HG03196 (cell line): ENCODE results near the gene GBP5.
"Not testable (repeated sequence)": the region's sequence is repeated elsewhere in the genome, so short reads cannot be mapped to it uniquely, and the experiment has no call there.

Source experiments
- ATAC-seq: cut with Tn5 transposase; IDR thresholded peaks from one replicate; pipeline ENCODE4 v1.9.1; 2021; ENCODE audit not compliant: unreplicated experiment

Gene GBP5

DNA sequence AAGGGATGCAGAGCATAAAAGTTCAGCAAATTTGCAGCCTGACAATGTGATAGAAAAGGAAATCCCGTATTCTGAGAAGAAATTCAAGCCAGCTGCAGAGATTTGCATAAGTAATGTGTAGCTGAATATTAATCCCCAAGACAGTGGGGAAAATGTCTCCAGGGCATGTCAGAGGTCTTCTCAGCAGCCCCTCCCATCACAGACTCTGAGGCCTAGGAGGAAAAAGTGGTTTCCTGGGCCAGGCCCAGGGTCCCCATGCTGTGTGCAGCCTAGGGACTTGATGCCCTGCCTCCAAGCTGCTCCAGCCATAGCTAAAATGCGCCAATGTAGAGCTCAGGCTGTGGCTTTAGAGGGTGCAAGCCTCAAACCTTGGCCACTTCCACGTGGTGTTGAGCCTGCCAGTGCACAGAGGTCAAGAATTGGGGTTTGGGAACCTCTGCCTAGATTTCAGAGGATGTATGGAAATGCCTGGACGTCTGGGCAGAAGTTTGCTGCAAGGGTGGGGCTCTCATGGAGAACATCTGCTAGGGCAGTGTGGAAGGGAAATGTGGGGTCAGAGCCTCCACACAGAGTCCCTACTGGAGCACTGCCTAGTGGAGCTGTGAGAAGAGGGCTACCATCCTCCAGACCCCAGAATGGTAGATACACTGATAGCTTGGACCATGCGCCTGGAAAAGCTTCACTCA, 11.6 kb upstream of the GBP5 start:
- ATAC-seq: not testable (repeated sequence)

DNA sequence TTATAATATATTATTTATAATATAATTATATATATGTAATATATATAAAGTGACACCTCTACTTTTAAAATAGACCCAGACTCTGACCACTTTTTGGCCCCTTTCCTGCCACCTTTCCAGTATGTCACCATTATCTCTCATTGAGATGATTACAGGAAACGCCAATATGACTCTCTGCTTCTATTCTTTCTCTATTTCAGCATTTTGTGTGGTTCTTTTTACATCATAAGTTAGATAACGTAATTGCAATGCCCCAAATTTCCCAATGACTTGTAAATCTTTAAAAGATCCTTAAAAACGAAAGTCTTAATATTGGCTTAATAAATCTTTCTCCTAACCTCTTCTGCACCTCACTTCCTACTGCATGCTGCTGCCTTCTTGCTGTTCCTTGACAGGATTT, 8.1 kb upstream of the GBP5 start:
- no peak for ATAC-seq

DNA sequence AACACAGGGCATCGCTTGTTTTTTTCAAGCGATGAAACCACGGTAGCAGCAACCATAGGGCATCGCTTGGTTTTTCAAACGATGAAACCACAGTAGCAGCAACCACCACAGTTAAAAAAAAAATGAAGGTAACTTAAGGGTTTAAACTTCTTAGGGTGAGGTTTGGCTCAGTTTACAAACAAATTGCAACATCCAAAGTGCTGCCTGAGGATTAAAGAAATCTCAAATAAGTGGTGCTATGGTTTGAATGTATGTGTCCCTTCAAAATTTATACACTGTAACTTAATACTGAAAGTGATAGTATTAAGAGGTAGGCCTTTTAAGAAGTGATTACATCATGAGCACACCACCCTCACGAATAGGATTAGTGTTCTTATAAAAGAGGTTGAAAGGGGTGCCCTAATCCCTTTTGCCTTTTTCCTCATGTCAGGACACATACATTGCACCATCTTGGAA, 6.4 kb upstream of the GBP5 start:
- no peak for ATAC-seq

DNA sequence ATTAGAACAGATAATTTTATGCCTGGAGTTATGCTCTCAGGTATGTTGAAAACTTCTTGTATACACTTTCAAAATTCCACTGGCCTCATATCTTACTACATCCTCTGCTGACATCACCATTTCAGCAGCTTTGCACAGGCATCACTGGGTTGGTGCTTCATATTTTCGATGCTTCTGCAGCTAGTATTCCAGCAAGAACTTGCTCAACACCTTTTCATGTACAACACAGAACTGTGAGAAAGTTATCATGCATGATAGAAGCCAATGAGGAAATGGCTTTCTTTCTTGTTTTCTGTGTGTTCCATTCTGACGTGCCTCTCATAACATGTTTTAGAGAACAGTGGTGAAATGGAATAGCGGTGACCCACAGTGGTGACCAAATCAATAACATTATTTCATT, 5.1 kb upstream of the GBP5 start:
- ATAC-seq: no peak

DNA sequence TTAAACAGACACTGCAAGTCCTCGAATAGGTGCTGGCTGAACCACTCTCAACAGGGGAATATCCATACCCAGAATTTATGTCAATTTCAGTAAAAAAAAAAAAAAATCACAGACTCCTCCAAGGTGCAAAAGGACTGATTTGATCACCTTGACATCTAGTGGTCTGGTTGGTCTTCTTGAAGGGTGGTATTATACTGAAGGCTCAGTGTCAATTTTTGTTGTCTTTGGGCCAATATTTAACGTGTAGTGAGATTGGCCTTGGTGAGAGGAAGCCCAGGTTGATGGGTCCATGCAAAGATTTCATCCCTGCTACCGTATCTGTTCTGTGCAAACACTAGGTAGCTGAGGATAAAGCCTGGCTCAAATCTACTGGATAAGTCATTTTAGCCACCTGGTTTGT, 4.0 kb upstream of the GBP5 start:
- no peak for ATAC-seq

DNA sequence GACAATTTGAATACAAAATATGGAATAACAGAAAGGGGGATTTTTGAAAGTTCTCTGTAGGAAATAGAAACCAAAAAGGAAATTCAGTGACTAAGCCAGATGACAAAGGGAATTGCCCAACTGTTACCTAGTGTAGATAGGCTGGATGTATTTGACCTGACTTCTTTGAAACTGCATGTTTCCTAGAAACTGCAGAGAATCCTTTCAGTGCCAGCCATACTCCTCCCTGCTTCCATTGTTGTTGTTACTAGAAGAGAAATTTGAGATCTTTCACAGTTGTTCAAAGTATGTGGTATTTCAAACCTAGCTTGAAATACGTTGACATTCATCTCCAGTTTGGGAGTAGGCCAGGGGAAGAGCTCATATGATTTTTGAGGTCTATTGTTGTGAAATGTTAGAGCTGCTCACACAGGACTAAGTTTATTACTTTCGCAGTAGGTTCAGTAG, 1.8 kb upstream of the GBP5 start:
- no peak for ATAC-seq

DNA sequence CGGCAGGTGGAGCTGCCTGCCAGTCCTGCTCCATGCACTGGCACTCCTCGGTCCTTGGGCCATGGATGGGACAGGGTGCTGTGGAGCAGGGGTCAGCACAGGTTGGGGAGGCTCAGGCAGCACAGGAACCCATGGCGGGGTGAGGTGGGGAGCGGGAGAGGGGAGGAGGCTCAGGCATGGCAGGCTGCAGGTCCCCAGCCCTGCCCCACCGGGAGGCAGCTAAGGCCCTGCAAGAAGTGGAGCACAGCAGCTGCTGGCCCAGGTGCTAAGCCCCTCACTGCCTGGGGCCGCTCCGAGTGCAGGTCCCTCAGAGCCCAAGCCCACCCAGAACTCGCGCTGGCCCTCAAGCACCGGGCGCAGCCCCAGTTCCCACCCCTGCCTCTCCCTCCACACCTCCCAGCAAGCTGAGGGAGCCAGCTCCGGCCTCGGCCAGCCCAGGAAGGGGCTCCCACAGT, 691 bp upstream of the GBP5 start:
- no peak for ATAC-seq

DNA sequence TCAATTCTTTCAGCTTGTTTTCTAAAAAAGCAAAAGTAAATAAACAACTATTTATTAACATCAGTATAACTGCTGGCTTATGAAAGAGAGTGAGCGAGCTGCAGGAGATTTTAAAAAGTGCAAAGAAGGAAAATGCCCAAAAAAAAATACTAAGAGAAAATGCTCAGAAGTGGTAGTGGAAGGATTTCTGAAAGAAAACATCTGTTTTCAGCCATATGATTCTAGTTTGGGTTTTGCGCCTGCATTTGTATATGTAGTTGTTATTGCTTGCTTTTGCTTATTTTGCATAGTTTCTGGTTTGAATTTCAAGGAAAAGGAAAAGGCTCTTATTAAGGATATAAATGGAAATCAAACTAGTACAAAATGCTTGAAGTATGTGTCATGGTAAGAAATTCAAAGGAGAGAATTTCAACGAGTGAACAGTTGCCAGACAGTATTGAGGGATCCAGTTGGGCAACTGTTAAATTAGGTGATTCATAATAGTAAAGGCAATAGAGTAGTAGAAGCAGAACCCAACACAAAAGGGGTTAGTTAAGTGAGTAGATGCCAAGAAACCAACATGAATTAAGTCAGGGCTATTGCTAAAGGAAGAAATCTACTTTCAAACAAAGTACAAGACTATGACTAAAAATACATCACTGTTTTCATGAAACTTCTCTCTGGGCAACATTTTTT, 1.2 kb downstream of the GBP5 start:
- ATAC-seq: no peak

DNA sequence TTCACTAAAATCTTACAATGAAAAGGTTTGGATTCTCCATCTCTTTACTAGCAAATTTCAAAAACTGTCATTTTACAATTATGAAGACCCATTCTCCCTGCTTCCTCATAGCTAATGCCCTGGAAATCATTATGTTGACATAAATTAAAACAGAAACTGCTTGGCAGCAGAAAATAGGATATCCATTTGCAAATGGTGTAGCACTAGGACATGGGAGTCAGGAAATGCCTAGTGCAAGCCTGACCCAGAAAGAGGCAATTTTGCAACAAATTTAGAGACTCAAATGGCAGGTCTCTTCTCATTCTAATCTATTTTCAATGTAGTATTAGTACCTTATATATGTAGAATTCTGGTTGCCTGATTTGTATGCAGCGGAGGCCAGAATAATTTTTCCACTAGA, 2.2 kb downstream of the GBP5 start:
- no peak for ATAC-seq

DNA sequence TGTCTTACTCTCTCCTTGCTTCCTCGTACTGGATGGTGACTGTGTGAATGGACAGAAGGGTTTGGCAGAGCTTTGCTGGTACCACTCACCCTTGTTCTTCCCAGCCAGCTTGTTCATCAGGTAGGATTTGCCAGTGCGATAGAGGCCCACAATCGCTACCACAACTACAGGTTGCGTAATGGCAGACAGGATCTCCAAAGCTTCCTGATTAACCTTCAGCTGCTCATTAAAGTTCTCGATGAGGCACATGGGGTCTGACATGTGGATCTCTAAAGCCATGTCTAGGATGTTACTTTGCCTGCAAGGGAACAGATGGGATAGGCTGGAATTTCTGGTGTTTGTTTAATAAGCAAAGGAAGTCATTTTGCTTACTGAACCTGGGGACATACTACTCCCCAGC, 3.4 kb downstream of the GBP5 start:
- no peak for ATAC-seq

DNA sequence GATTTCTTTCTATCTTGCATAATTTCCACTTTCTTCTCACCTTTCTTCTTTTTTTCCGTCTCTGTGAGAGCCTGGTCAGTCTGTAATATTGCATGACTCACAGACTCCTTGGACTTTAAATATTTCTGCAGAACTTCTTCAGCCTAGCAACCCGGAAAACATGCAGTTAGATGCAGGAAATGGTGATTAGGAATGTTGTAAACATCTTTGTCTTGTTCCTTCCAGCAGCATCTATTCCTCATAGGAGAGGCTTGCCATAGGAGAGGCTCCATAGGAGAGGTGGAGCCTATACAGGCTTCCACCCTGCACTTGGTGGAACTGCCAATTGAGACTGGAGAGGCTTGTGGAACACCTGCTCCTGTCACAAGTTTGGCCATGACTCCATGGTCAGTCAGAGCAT, 10.0 kb downstream of the GBP5 start:
- ATAC-seq: no peak

DNA sequence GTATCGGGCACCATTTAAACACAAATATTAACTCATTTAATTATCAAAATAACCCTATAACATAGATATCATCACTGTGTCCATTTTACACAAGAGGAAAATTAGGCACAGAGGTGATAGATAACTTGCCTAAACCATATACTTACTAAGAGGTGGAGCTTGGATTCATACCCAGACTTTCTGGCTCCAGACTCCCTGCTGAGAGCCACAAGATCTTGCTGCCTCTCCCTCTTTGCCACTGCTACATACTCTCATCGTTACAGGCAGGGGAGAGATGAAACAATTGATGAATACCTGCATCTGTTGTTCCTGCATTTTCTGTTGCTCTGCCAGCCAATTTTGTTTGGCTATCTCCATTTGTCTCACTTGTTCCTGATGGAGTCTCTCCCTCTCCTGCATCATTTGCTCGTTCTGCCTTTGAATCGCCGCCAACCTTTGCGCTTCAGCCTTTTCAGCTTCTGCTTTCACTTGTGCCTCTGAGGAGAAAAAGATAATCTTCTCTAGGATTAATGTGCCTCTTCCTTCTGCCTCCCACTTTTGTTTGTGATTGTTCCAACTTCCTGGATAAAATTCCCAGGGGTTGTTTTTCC, 10.6 kb downstream of the GBP5 start:
- ATAC-seq: no peak

DNA sequence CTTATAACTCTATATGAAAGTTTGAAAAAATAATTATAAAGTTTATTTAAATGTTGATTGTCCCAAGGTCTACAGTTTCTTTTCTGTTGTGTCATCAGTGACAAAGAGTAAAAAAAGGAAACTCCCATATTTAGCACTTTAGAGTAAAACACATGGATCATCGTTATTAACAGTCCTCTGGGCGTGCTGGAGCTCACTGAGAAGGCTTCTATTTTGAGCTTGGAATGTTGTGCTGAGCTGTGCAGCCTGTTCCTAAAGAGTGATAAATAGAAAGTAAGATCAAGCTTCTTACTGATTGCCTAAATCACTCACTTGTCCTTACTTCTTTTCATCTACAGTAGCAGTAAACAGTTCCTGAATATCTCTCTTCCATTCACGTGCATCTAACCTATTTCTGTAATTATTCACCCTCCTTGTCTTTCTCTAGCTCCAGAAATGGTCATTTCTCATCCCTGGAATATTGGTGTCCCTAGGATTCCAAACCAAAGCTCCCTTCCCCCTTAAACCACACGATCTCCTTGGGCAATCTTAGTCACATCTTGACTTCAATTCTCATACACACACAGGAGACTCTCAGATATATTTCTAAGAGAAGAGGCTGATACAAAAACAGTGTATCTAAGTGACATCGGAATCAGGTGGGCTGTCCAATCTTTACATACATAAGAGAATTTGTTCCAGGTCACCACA, 11.9 kb downstream of the GBP5 start:
- ATAC-seq: no peak

DNA sequence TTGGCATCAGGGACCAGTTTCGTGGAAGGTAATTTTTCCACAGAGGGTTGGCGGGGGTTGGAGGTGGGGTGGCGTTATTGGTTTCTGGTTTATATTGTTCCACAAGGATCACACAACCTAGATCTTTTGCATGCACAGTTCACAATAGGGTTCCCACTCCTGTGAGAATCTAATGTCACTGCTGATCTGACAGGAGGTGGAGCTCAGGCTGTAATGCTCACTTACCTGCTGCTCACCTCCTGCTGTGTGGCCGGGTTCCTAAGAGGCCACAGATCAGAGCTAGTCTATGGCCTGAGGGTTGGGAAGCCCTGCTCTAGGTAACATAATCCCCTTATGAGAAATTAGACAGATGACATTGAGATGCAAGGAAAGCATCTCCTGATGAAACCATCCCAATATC, 12.6 kb downstream of the GBP5 start:
- ATAC-seq: no peak

DNA sequence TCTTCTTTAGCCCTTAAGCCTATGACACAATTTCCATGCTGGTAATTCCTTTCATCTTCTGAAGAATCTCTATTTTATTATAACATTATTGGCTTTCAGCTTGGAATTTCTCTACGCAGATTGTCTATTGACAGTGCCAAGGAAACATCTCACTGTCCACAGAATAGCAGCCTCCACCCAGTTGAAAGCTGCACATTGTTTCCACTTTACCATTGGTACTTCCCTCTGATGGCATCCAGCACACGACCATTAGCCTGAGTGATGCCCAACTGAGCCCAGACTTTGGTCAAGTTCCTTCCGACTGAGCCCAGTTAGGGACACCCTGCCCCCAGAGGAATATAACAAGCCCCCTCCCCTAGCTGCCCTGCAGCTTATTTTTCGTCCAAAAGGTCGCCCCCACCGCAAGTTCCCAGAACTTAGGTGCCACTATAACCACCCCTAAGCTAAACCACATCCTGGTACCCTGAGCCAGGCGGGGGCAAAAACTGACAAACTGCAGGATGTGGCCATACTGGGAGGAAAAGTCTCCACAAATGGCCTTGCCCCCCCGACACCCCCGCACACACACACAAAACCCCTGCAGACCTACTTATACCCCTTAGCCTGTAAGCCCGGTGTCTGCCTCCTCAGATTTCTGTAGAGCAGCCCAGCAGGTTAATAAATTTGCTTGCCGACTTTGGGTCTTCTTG, 13.2 kb downstream of the GBP5 start:
- no peak for ATAC-seq

DNA sequence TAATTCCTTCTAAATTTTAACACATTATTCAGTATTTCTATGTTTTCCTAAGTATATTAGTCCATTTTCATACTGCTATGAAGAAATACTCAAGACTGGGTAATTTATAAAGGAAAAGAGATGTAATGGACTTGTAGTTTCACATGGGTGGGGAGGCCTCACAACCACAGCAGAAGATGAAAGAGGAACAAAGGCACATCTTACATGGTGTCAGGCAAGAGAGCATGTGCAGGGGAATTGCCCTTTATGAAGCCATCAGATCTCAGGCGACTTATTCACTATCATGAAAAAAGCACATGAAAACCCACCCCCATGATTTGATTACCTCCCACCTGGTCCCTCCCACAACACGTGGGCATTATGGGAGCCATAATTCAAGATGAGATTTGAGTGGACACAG, 15.6 kb downstream of the GBP5 start:
- ATAC-seq: no peak

DNA sequence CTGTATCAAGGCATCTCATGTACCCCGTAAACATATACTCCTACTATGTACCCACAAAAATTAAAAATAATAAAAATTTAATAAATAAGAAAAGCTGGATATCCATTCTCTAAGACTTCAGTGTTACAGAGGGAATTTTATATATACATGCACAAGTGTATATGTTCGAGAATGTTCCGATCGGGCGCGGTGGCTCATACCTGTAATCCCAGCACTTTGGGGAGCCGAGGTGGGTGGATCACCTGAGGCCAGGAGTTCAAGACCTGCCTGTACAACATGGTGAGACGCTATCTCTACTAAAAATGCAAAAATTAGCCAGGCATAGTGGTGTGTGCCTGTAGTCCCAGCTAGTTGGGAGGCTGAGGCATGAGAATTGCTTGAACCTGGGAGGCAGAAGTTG, 17.1 kb downstream of the GBP5 start:
- ATAC-seq: not testable (repeated sequence)

DNA sequence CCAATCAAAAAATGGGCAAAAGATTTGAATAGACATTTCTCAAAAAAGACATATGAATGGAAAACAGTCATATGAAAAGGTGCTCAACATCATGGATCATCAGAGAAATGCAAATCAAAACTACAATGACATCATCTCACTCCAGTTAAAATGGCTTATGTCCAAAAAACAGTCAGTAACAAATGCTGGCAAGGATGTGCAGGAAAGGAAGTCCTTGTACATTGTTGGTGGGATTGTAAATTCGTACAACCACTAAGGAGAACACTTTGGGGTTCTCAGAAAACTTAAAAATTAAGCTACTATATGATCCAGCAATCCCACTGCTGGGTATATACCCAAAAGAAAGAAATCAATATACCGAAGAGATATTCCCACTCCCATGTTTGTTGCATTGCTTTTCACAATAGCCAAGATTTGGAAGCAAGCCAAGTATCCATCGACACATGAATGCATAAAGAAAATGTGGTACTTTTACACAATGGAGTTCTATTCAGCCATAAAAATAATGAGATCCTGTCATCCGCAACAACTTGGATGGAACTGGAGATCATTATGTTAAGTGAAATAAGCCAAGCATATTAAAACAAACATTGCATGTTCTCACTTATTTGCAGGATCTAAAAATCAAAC, 17.9 kb downstream of the GBP5 start:
- ATAC-seq: no peak

DNA sequence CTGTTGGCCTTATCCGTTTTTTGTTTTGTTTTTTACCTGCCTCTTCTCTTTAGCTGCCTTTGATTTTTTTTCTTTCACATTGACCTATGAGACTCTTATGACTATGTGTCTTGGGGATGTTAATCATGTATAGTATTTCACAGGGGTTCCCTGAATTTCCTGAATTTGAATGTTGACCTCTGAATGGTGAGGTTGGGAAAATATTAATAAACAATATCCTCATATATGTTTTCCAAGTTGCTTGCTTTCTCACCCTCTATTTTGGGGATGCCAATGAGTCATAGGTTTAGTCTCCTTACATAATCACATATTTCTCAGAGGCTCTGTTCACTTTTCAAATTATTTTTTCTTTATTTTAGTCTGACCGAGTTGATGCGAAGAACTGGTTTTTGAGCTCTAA, 29.6 kb downstream of the GBP5 start:
- ATAC-seq: no peak
